HG03064 (cell line): ENCODE measurements around the gene ITGB8.

ENCODE experiments used
- ATAC-seq: cut with Tn5 transposase; IDR thresholded peaks from one replicate; pipeline ENCODE4 v1.9.1; 2021; ENCODE audit warnings: low read depth; ENCODE audit not compliant: unreplicated experiment

ITGB8 gene

GRCh38 chr7:20331910-20332813 is 1.5 kb downstream of the ITGB8 start:
- no peak for ATAC-seq

GRCh38 chr7:20338285-20338684 is 7.6 kb downstream of the ITGB8 start:
- no peak for ATAC-seq

DNA sequence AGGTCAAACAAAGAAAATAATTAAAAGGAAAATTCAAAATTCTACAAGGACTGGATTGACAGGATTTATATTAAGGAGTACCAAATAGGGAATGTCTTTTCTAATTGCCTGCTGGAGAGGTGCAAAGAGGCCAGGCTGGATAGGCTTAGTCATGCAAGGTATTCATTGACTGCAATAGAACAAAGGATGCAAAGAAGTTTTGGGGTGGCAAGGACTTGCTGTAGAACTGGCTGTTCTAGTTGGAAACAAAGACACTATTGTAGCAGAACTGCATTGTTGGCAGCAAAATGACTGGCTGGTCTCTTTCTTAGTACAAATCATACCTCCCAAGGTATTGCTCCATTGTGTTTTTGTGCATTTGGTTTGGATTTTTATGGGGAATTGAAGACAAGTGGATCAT is 10.1 kb downstream of the ITGB8 start:
- ATAC-seq, result no peak

GRCh38 chr7:20343205-20343604 is 12.5 kb downstream of the ITGB8 start:
- ATAC-seq, result no peak

DNA sequence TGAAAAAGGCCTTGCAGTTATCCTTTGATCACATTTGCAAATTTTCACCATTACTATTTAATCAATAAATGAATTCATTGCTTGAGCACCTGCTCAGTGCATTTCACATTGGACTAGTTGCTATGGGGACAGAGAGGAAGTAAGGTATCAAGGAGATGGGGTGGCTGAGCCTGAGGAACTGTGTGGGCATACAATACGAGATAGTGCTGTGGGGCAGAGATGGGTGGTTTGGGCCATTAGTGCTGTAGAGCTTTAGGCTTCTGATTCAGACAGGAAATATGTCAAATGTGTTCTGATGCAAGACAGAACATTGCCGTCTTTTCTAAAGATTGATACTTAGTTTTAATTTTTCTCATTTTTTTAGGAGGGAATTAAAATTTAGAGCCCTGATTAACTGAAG is 13.2 kb downstream of the ITGB8 start:
- no peak for ATAC-seq

GRCh38 chr7:20344396-20344795 is 13.7 kb downstream of the ITGB8 start:
- ATAC-seq, result no peak

GRCh38 chr7:20346577-20346976 is 15.9 kb downstream of the ITGB8 start:
- ATAC-seq, result no peak

GRCh38 chr7:20347680-20348079 is 17.0 kb downstream of the ITGB8 start:
- ATAC-seq, result no peak

DNA sequence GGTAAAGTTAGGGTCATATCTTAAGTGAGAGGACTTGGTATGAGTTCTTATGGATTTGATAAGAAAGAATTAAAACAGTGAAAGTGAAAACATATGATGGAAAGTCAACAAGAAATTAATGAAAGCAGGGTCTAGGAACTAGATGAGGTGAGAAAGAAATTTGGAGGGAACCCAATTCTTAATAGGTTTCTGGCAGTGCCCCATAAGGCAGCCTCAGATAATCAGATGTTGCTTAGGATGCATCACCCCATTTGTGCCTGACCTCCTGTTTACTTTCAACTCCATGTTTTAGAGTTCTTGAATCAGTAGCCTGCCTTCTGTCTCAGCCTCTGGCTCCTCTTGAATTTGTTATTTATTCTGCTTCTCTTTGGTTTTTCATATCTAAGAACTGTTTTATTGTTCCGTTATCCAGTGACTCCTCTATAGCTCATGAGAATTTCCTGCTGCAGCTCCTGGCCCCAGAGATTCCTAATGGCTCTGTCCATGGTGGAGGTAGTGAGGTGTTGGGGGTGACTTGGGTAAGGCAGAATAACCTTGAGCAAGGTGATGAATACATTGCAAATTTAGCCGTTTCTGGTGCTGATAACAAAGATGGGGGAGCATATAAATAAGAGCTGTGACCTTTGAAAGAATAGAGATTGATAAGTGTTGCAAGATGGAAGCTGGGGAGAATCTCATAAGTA is 17.6 kb downstream of the ITGB8 start:
- ATAC-seq, result no peak

DNA sequence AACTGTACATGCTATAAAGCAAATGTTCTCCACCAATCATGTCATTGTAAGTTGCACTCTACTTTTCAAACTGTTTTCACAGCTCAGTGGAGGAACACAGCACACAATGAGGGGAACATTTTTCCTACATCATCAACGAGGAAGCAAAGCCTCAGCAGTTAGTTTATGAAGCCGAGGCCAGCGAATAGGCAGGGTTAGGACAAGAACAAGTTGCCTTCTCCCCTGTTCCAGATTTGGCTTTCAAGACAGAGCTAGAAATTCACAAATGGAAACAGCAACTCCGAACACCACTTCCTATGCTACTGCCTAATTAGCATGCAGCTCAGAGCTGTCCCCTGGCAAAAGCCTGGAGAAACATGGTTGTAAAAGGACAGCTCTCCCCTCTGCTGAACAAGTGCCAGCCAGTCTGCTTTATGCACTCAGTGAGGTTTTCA is 19.8 kb downstream of the ITGB8 start:
- ATAC-seq, result no peak

GRCh38 chr7:20350996-20351692 is 20.4 kb downstream of the ITGB8 start:
- ATAC-seq, result no peak

DNA sequence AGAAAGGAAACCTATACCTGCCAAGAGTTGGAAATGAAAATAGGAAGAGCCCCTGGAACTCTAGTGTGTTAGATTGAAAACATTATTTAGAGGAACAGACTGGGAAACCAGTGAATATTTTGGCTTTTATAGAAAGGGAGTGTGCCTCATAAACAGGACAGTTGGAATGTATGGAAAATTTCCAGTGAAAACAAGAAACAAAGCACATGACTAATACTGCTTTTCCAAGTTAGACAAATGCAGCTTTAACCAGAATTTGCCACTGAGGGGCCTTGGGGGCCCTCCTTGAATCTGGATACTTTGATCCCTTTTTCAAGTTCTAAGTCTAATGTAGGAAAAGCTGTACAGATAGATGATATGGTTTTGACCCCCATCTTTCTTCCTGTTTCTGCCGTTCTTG is 21.2 kb downstream of the ITGB8 start:
- no peak for ATAC-seq

DNA sequence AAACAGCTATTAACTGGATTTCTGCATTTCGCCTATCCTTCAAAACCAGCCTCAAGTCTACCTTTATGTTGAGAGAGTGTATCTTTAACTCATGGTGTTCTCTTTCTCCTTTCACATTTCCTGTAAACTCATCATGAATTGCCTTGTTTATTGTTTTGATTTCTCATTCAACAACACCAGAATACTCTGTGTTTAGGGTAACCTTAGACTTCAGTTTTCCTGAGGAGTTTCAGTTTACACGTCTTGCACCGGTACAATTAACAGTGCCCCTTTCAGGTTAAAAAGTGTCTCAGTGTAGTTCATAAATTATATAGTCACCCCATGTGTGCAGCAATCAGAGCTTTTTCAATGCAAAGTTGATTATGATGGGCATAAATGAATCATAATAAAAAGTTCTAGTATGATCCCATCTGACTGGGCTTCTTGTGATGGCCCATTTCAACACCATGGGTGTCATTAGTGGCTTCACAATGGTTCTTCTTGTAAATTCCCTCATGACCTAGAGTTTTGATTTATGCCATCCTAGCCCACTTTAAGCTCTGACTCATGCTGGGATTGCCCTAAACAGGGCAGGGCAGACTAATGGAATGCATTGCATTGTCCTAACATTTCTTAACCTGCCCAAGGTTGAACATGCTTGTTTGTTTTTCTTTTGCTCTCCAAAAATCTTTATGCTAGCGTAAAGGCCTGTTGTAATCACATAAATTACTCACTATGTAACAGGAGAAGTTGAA is 22.0 kb downstream of the ITGB8 start:
- no peak for ATAC-seq

GRCh38 chr7:20354610-20355528 is 24.2 kb downstream of the ITGB8 start:
- no peak for ATAC-seq

- ATAC-seq, result no peak
Measured at GRCh38 chr7:20358106-20358505, 27.4 kb downstream of the ITGB8 start.

- ATAC-seq, result no peak
Measured at GRCh38 chr7:20358762-20359282, 28.1 kb downstream of the ITGB8 start.

GRCh38 chr7:20359341-20359963 is 28.8 kb downstream of the ITGB8 start:
- no peak for ATAC-seq

DNA sequence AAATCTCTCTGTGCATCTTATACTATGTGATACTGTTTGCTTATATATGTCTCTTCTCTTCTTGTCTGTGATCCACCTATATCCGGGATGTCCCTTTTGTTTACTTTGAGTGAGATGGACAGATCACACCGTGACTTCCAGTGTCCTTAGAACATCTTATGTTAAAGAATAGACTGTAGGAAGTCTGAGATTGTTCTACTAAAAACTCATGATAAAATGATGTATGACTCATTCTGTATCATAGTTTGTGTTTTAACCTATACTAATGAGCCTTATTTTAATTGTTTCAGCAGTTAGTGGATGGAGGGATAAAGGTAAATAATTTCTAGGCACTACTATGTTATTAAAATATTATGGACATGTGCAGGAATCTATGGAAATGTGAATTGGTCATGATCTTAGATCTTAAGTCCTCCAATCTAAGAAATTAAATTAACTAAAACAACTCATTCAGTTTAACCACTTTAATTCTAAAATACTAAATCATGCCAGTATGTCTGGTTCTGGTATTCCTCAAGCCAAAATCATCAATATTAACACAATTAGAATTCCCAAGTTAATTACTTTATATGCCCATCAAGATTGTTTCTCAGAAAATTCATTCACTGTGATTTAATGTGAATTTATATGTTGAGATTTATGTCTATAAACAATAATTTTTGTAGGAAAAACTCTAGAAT is 32.0 kb downstream of the ITGB8 start:
- ATAC-seq, result no peak
